GM21447 (cell line): Measurements from ENCODE around the gene PDZK1IP1.
"Not testable (repeated sequence)": the region's sequence is repeated elsewhere in the genome, so short reads cannot be mapped to it uniquely, and the experiment has no call there.

Source experiments
- ATAC-seq: cut with Tn5 transposase; IDR thresholded peaks from one replicate; pipeline ENCODE4 v1.9.1; 2021; ENCODE audit not compliant: unreplicated experiment

The PDZK1IP1 gene

DNA sequence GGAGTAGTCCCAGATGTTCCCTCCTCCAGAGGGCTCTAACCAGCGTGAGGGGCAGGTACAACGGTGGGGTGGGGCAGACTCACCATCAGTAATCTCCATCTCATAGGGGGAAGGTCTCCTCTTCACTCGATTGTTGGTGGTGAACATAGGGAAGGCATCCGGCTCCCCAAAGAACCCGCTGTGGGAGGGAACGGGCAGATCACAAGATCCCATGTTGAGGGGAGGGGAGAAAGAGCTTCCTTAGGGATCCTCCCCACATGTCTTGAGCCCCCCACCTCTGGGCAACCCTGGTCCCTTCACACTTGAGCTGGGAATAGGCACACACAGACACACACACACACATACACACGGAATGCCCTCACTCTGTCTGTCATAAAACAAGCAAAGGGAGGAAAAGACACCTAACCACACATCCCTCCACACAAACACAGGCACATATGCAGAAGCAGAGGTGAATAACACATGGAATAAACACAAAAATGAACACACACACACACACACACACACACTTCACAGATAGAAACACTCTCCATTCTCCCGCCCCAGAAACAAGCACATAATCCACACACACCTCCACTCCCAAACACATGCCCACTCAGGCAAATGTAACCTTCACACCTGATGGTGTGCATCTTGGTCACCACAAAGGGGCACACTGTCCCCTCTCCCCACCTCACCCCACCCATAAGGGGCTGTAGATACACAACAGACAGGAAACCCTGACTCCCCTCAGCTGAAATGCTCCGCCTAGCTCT lies 34.3 kb upstream of the PDZK1IP1 start:
- ATAC-seq: no peak

GRCh38 chr1:47223174-47223920 lies 33.5 kb upstream of the PDZK1IP1 start:
- ATAC-seq: no peak

DNA sequence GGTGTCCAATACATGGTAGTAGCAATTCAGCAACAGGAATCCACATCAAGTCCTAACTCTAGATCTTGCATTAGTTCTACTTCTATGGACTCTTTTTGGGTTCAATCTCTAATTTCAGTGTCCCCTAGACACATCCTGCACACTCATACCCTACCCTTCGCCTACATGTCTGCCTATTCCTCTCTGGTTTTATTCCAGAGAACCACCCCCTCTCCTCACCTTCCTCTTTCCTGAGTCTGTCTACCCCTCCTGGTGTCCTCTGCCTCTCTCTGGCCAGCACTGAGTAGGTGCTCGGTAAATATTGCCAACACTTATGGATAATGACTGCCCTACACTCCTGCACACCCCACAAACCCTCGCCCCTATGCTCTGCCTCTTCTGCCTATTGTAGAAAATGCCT lies 32.6 kb upstream of the PDZK1IP1 start:
- ATAC-seq: no peak

DNA sequence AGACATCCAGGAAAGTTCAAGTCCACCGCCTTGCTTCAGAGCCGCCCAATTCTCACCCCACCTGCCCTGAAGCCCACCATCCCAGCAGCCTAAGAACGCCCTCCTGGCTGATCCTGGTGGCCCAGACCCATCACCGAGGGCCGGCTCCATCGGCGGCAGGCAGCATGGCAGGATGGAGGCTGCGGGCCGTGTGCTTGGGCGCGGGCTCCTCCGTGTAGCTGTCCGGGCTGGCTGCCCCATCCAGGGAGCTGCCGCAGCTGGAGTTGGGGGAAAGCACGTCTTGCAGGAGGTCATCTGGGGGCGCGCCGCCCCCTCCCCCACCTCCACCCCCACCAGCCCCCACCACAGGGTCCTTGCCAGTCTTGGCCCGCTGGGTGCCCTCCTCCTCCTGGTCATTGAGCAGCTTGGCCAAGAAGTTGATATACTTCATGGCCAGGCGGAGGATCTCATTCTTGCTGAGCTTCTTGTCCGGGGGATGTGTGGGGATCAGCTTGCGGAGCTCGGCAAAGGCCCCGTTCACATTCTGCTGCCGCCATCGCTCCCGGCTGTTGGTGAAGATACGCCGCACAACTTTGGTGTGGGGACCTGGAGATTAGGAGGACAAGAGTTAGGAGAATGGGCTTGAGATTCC lies 29.9 kb upstream of the PDZK1IP1 start:
- ATAC-seq: no peak

- ATAC-seq: no peak
Measured at GRCh38 chr1:47219001-47219400, 29.2 kb upstream of the PDZK1IP1 start.

GRCh38 chr1:47216278-47217059 lies 26.6 kb upstream of the PDZK1IP1 start:
- ATAC-seq: no peak

- ATAC-seq: no peak
Measured at GRCh38 chr1:47215713-47216112, 25.9 kb upstream of the PDZK1IP1 start.

DNA sequence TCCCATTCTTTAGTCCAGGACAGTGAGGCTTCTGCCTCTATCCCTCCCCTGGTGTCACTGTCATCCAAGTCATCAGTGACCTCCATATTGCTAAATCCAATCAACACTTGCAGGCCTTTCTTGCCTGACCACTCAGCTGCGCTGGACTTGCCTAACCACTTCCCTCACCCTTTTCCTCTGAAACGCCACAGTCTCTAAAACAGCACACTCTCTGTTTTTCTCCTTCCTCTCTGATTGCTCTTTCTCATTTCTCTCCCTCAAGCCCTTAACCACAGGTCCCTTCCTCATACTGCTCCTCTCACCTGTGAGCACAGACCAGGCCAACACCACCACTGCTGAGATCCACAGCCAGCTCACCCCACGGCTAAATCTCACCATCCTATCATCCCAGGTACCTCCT lies 24.7 kb upstream of the PDZK1IP1 start:
- ATAC-seq: no peak

- ATAC-seq: no peak
Measured at GRCh38 chr1:47213230-47213963, 23.6 kb upstream of the PDZK1IP1 start.

GRCh38 chr1:47212636-47213229 lies 22.9 kb upstream of the PDZK1IP1 start:
- no peak for ATAC-seq

GRCh38 chr1:47211796-47212269 lies 22.0 kb upstream of the PDZK1IP1 start:
- ATAC-seq: no peak

- ATAC-seq: no peak
Measured at GRCh38 chr1:47210666-47211065, 20.8 kb upstream of the PDZK1IP1 start.

DNA sequence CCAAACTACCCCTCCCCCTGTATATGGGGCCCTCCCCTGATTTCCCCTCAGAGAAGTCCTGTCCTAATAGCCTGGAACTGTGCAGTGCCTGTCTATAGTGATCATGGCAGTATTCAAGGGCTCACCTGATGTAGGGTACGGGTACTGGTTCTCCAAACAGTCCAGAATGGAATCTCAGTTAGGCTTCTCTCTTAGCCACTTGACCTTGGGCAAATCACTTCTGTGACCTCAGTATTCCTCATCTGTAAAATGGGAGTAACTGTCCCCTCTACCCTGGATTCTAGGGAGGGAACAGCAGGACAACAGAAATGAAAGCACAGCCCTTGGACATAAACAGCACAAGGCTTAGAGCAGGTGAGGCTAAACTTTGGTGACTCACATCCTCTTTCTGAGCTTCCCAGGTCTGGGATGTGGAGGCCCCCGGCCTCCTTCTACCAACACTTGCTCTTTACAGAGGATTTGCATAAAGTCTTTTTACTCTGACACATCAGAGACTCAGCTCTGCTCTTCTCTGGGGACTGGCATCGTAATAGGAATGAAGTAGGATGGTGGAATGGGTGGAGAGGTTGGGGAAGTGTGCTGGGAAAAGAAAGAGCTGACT lies 20.0 kb upstream of the PDZK1IP1 start:
- ATAC-seq: no peak

- no peak for ATAC-seq
Measured at GRCh38 chr1:47209091-47209490, 19.3 kb upstream of the PDZK1IP1 start.

DNA sequence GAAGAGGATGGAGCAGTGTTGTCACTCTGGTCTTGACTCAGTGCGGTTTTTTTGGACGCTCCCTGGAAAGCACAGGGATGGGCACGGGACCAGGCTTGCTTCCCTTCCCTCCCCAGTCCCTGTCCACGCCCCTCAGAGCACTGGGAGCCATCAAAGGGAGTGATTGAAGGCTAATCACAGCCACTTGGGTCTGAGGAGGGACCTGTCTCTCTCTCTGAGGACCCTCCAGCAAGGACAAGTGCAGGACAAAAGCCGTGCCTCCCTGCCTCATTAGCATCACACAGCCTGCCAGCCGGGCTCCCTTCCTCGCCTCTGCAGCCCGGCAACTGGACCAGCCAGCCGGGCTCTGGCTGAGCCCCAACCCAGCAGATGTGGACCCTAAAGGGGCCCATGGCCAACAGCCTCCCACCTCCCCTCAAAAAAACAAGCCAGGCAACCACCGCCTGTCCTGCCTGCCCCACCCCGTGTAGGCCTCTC lies 18.6 kb upstream of the PDZK1IP1 start:
- ATAC-seq: no peak

- no peak for ATAC-seq
Measured at GRCh38 chr1:47207803-47208373, 18.1 kb upstream of the PDZK1IP1 start.

GRCh38 chr1:47205918-47206317 lies 16.1 kb upstream of the PDZK1IP1 start:
- no peak for ATAC-seq

DNA sequence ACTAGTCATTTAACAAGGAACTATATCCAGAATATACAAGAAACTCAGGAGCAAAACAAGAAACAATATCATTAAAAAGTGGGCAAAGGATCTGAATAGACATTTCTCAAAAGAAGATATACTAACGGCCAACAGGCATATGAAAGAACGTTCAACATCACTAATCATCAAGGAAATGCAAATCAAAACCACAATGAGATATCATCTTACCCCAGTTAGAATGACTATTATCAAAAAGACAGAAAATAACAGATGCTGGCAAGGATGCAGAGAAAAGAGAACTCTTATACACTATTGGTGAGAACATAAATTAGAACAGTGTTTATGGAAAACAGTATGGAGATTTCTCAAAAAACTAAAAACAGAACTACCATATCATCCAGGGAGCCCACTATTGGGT lies 13.7 kb upstream of the PDZK1IP1 start:
- not testable (repeated sequence) for ATAC-seq

GRCh38 chr1:47201179-47201578 lies 11.3 kb upstream of the PDZK1IP1 start:
- ATAC-seq: no peak
